ENCODE measurements around the gene OSBP2. TPM values are rescaled to one million over a fixed set of nuclear protein-coding genes. Genes with fewer than 3 reads are reported as not detected.
A peak's percentile ranks its signal among the peaks of the same experiment; 100 is the strongest.

OSBP2 gene
- polyA plus RNA-seq, 1 donor (not counting 4 experiments of a cell fraction or from before 2014, with no cell fraction given) = 3.0 TPM

GRCh38 chr22:30717331-30717921, 22.8 kb downstream of the OSBP2 start:
- dilution Hi-C loops (cut with MboI; ENCODE audit: extremely low pct_ligation_motif_present, low sequenced_read_pairs) = no loop called here
- Histone ChIP-seq H3K4me1 (ENCODE audit: control insufficient read depth, extremely low read depth, insufficient read depth, low read length) (peaks cover 13% of the 10 kb centered on the region), H3K9ac (ENCODE audit: control insufficient read depth, extremely low read depth, insufficient read depth, low read length) (no peak overlapping the region), H3K27ac (ENCODE audit: control insufficient read depth, insufficient read depth, low read length) (no peak overlapping the region), H3K27me3 (ENCODE audit: control insufficient read depth, extremely low read depth, insufficient read depth, low read length) (no peaks in the 10 kb centered on the region), H3K36me3 (ENCODE audit: control insufficient read depth in 2 of 2, extremely low read depth in 1 of 2, insufficient read depth in 2 of 2, low read length in 2 of 2) (no peaks in the 10 kb centered on the region), H3K9me3 (ENCODE audit: control insufficient read depth, low read depth, low read length) (no peaks in the 10 kb centered on the region), H3K4me3 (ENCODE audit: control insufficient read depth in 2 of 3, extremely low read depth in 1 of 3, insufficient read depth in 2 of 3, low read depth in 1 of 3, low read length in 3 of 3) (no peak overlapping the region), H4K20me1 (ENCODE audit: control insufficient read depth, extremely low read depth, insufficient read depth, low read length) (no peaks in the 10 kb centered on the region), H3K4me2 (ENCODE audit: control insufficient read depth, extremely low read depth, insufficient read depth, low read depth, low read length) (no peak overlapping the region), H3K79me2 (ENCODE audit: control insufficient read depth, insufficient read depth, low read length) (no peaks in the 10 kb centered on the region), H3K9me1 (ENCODE audit: control insufficient read depth, extremely low read depth, insufficient read depth, low read length) (no peaks in the 10 kb centered on the region), H2AFZ (ENCODE audit: control insufficient read depth, low read length) (no peak overlapping the region)
- DNase-seq (ENCODE audit: low read depth, low spot score) (no peak), FAIRE-seq (peak; percentile 82)
- no peak for TF ChIP-seq CTCF (optimal IDR thresholded peaks at IDR 0.05 in 1 of 3, IDR thresholded peaks at IDR 0.05 in 1 of 3, conservative IDR thresholded peaks at IDR 0.05 in 1 of 3; ENCODE audit: extremely low read depth in 1 of 3, insufficient read depth in 2 of 3, low read length in 3 of 3)

GRCh38 chr22:30717952-30718351, 23.3 kb downstream of the OSBP2 start:
- H2AFZ ChIP-seq (ENCODE audit: control insufficient read depth, low read length) = no peak overlapping the region
- peak; percentile 23 for FAIRE-seq
- TF ChIP-seq EZH2 (IDR thresholded peaks at IDR 0.05; ENCODE audit: low read length) (no peak), CTCF (optimal IDR thresholded peaks at IDR 0.05 in 1 of 3, IDR thresholded peaks at IDR 0.05 in 1 of 3, conservative IDR thresholded peaks at IDR 0.05 in 1 of 3; ENCODE audit: extremely low read depth in 1 of 3, insufficient read depth in 2 of 3, low read length in 3 of 3) (no peak)
- no peak overlapping the region for H3K4me3 ChIP-seq (ENCODE audit: control insufficient read depth in 2 of 3, extremely low read depth in 1 of 3, insufficient read depth in 2 of 3, low read depth in 1 of 3, low read length in 3 of 3)
- H3K27me3 ChIP-seq (ENCODE audit: control insufficient read depth, extremely low read depth, insufficient read depth, low read length) = no peaks in the 10 kb centered on the region
- H3K27ac ChIP-seq (ENCODE audit: control insufficient read depth, insufficient read depth, low read length) = no peak overlapping the region
- no peaks in the 10 kb centered on the region for H3K36me3 ChIP-seq (ENCODE audit: control insufficient read depth in 2 of 2, extremely low read depth in 1 of 2, insufficient read depth in 2 of 2, low read length in 2 of 2)
- no peaks in the 10 kb centered on the region for H3K9me1 ChIP-seq (ENCODE audit: control insufficient read depth, extremely low read depth, insufficient read depth, low read length)
- H4K20me1 ChIP-seq (ENCODE audit: control insufficient read depth, extremely low read depth, insufficient read depth, low read length) = no peaks in the 10 kb centered on the region
- dilution Hi-C loops (cut with MboI; ENCODE audit: extremely low pct_ligation_motif_present, low sequenced_read_pairs) = no loop called here
- no peak overlapping the region for H3K9ac ChIP-seq (ENCODE audit: control insufficient read depth, extremely low read depth, insufficient read depth, low read length)
- no peak overlapping the region for H3K4me2 ChIP-seq (ENCODE audit: control insufficient read depth, extremely low read depth, insufficient read depth, low read depth, low read length)
- no peaks in the 10 kb centered on the region for H3K9me3 ChIP-seq (ENCODE audit: control insufficient read depth, low read depth, low read length)
- DNase-seq (ENCODE audit: low read depth, low spot score) = no peak
- no peaks in the 10 kb centered on the region for H3K79me2 ChIP-seq (ENCODE audit: control insufficient read depth, insufficient read depth, low read length)
- H3K4me1 ChIP-seq (ENCODE audit: control insufficient read depth, extremely low read depth, insufficient read depth, low read length) = peaks cover 13% of the 10 kb centered on the region

Data from keratinocyte (primary cell).